Measurements from ENCODE around the gene PHRF1.

- no peak for TF ChIP-seq CTCF (IDR thresholded peaks at IDR 0.05)
- no peak for TF ChIP-seq YY1 (IDR thresholded peaks at IDR 0.05; ENCODE audit: low read depth)
- TF ChIP-seq JUND (IDR thresholded peaks at IDR 0.05), result no peak
- TF ChIP-seq POLR2AphosphoS5 (IDR thresholded peaks at IDR 0.05; ENCODE audit: low read depth, low read length), result no peak
- TF ChIP-seq, protein P1, sequence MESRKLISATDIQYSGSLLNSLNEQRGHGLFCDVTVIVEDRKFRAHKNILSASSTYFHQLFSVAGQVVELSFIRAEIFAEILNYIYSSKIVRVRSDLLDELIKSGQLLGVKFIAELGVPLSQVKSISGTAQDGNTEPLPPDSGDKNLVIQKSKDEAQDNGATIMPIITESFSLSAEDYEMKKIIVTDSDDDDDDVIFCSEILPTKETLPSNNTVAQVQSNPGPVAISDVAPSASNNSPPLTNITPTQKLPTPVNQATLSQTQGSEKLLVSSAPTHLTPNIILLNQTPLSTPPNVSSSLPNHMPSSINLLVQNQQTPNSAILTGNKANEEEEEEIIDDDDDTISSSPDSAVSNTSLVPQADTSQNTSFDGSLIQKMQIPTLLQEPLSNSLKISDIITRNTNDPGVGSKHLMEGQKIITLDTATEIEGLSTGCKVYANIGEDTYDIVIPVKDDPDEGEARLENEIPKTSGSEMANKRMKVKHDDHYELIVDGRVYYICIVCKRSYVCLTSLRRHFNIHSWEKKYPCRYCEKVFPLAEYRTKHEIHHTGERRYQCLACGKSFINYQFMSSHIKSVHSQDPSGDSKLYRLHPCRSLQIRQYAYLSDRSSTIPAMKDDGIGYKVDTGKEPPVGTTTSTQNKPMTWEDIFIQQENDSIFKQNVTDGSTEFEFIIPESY (IDR thresholded peaks at IDR 0.05; ENCODE audit: borderline replicate concordance, low read depth), result no peak
- no peak for TF ChIP-seq NRF1 (IDR thresholded peaks at IDR 0.05; ENCODE audit: low read depth, low read length)
- no peak for TF ChIP-seq USF2 (IDR thresholded peaks at IDR 0.05; ENCODE audit: borderline replicate concordance, low read depth, low read length)
- no peak for TF ChIP-seq RXRA (IDR thresholded peaks at IDR 0.05; ENCODE audit: borderline replicate concordance, low read depth)
- no peak for TF ChIP-seq TAF1 (IDR thresholded peaks at IDR 0.05; ENCODE audit: borderline replicate concordance, low read depth, low read length)
- no peak for TF ChIP-seq SIN3A (IDR thresholded peaks at IDR 0.05; ENCODE audit: borderline replicate concordance, low read depth, low read length)
- TF ChIP-seq RAD21 (IDR thresholded peaks at IDR 0.05; ENCODE audit: low read length), result no peak
- no peak for TF ChIP-seq EP300 (IDR thresholded peaks at IDR 0.05; ENCODE audit: borderline replicate concordance in 1 of 2, low read depth in 1 of 2, low read length in 1 of 2)
- TF ChIP-seq FOXM1 (IDR thresholded peaks at IDR 0.05; ENCODE audit: low read depth), result no peak
Measured at GRCh38 chr11:550021-550745, 26.1 kb upstream of the PHRF1 start.
